IPS-18c (cell line): ENCODE data around the gene TMEM125.

Experiments
- H3K4me3 ChIP-seq: 2 replicates; pipeline ENCODE4 v1.7.0; 2013; ENCODE audit warnings: low read depth, mild to moderate bottlenecking, low read length, moderate library complexity; ENCODE audit not compliant: insufficient read depth
- H3K9me3 ChIP-seq: one replicate; pipeline ENCODE4 v1.6.1; 2013; ENCODE audit warnings: mild to moderate bottlenecking, low read length, moderate library complexity; ENCODE audit not compliant: control insufficient read depth, insufficient read depth

Gene TMEM125

DNA sequence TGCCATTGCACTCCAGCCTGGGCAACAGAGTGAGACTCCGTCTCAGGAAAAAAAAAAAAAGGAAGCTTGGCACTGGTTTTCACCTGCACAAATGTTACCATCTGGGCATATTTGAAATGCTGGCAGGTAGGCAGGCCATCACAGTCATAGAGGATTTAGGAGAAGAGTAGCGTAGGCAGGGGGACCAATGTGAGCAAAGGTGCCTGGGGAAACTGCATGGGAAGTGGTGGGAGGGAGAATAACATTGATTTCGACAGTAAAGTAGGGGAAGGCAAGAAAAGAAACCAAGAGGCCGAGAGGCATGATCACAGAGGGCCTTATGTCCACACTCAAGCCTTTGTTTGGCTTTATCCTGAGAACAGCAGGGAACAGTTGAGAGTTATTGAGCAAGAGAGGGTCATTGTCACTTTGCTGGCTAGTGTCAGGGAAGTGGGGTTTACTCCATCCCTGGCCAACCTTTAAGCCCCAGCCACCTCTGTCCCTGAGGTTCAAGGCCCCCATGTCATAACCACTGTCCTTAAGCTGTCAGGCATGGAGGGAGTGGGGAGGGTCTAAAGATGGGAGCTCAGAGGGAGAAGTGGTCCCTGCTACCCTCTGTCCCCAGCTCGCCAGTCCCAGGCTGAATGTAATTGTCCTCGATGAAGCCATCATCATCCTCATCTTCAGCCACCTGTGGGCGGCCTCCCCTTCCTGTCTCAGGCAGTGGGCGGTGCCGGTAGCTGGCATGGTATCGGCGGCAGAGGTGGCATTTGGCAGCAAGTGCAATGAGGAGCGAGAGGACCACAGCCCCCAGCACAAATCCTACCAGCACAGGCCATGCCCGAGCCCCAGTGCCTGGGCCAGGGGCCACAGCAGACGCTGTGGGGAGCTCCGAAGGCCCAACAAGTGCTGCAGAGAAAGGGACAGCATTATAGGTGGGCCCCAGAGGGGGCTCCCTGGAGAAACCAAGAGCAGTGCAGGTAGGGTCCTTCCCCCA lies 12.7 kb downstream of the TMEM125 start:
- no peak overlapping the region for H3K4me3 ChIP-seq
- H3K9me3 ChIP-seq = peaks cover 2% of the 10 kb centered on the region

DNA sequence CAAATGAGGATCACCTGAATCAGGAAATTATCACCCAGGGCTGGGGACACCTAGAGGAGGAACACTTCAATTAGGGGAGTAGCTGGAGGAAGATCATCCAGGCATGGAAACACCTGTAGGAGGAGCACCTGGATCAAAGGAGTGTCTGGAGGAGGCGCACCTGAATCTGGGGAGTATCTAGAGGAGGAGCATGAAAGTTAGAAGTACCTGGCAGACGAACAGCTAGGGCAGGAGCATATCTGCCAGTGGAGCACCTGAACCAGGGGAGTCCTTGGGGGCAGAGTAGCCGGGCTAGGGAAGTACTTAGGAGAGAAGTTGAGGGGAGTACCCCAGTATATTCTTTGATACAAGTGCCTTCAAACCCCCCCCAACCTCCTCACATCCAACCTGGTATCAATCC lies 14.3 kb downstream of the TMEM125 start:
- no peaks in the 10 kb centered on the region for H3K9me3 ChIP-seq
- no peak overlapping the region for H3K4me3 ChIP-seq

DNA sequence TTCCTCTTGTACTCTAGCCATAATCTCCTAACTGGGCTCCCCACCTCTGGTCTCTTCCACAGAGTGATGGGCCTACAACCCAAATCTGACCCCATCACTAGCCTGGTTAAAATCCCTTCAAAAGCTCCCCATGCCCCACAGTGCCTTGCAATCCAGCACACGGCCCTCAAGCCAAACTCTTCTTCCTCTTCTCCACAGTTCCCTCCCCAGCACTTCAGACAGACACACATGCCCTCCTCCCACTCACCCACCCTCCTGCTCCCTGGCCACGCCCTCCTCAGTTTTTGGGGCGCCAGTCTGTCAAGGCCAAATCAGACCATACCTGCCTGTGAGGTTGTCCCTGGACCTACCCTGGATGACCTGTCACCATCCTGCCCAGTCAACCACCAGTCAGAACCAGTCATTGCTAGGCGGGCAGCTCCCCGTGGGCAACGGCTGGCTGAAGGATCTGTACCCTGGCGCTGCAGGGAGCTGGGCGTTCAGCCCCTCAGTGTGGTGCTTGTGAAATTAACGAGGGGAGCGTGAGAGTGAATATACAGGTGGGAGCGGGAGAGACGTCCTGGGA lies 14.8 kb downstream of the TMEM125 start:
- no peaks in the 10 kb centered on the region for H3K9me3 ChIP-seq
- H3K4me3 ChIP-seq = peak overlapping the region; percentile 56

- no peaks in the 10 kb centered on the region for H3K9me3 ChIP-seq
- peak within 1 kb of the TSS; percentile 56 for H3K4me3 ChIP-seq
Observed at GRCh38 chr1:43285269-43285990, 15.6 kb downstream of the TMEM125 start, which contains the start of gene C1orf210. C1orf210 (minus strand) TSS chr1:43285581; CDS start chr1:43283270, 2,311 bp downstream.

- no peak overlapping the region for H3K4me3 ChIP-seq
- no peaks in the 10 kb centered on the region for H3K9me3 ChIP-seq
Observed at GRCh38 chr1:43286115-43286514, 16.3 kb downstream of the TMEM125 start.

DNA sequence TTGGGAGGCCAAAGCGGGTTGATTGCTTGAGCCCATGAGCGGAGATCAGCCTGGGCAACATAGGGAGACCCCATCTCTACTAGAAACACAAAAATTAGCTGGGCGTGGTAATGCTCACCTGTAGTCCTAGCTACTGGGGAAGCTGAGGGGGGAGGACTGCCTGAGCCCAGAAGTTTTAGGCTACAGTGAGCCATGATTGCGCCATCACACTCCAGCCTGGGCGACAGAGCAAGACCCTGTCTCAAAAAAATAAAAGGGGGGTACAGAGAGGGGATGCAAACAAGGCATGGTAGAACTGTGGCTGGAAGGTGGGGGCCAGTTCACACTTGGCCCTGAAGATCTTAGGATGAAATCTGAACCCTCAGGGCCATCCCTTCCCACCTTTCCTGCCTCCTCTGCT lies 16.8 kb downstream of the TMEM125 start:
- Histone ChIP-seq H3K4me3 (no peak overlapping the region), H3K9me3 (no peaks in the 10 kb centered on the region)

GRCh38 chr1:43288058-43288784 lies 18.4 kb downstream of the TMEM125 start:
- no peaks in the 10 kb centered on the region for H3K9me3 ChIP-seq
- H3K4me3 ChIP-seq = no peak overlapping the region

- Histone ChIP-seq H3K4me3 (no peak overlapping the region), H3K9me3 (no peaks in the 10 kb centered on the region)
Observed at GRCh38 chr1:43288785-43289706, 19.3 kb downstream of the TMEM125 start.

GRCh38 chr1:43292216-43292615 lies 22.4 kb downstream of the TMEM125 start:
- Histone ChIP-seq H3K9me3 (no peaks in the 10 kb centered on the region), H3K4me3 (no peak overlapping the region)

GRCh38 chr1:43292679-43293078 lies 22.9 kb downstream of the TMEM125 start:
- H3K4me3 ChIP-seq = no peak overlapping the region
- no peaks in the 10 kb centered on the region for H3K9me3 ChIP-seq

DNA sequence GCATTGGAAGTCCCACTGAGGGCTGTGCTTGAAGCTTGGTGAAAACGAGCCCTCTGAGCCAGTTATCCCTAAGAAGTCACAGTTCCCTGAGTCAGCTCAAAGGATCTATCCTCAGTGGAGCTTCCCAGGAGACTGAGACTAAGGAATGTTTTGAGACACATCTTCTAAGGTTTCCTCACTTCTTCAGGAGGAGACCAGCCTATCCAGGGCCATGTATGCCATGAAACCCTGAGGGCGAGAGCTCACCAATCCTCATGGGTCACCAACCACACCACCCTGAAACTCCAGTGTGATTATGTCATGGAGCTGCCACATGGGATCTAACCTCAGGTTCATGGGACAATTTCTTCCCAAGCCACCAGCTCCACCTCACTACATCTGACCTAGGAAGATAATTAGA lies 23.4 kb downstream of the TMEM125 start:
- no peak overlapping the region for H3K4me3 ChIP-seq
- no peaks in the 10 kb centered on the region for H3K9me3 ChIP-seq

GRCh38 chr1:43293896-43294760 lies 24.3 kb downstream of the TMEM125 start:
- Histone ChIP-seq H3K9me3 (no peaks in the 10 kb centered on the region), H3K4me3 (no peak overlapping the region)

DNA sequence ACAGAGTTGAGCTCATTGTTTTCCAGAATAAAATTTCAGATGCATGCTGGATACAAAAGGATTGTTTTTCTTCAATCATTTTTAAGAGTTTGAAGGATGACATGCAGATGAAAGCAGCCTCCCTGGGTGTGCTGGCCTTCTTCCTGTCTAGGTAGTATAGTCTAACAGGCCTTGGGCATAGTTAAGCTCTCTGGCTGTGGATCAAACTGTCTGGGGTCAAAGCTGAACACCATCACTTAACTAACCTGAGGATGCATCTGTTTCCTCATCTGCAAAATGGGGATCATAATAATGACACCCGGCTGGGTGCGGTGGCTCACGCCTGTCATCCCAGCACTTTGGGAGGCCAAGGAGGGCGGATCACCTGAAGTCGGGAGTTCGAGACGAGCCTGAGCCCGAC lies 25.0 kb downstream of the TMEM125 start:
- Histone ChIP-seq H3K4me3 (no peak overlapping the region), H3K9me3 (no peaks in the 10 kb centered on the region)

DNA sequence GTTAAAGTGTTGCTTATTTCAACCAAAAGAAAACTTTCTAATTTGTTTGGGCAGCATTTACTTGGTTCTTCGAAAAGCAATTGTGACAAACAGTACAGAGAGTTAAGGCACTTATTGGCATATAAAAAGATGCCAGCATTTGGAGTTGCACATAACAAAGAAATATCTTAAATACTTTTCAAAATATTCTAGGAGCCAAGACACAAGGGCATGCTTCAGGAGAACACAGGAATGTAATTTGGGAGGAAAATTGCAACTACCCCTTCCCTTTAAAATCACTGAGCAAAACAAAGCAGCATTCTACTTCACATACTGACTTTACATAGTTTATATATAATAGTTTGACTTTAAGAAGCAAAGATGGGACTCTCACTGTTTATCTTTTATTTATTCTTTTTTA lies 26.4 kb downstream of the TMEM125 start:
- H3K9me3 ChIP-seq = no peaks in the 10 kb centered on the region
- H3K4me3 ChIP-seq = no peak overlapping the region

DNA sequence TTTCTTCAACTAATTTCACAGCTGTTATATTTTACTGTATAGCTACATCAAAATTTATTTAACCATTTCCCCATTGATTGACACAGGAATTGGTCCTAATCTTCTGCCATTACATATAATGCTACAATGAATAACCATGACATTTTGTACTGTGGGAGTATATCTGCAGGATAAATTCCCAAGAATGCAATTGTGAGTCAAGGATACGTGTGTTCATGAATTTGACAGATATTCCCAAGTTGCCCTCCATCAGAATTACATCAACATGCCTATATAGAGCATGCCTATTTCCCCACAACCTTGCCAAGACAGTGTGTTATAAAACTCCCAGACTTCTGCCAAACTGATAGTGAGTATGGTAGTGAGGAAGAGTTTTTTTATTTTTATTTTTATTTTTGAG lies 28.3 kb downstream of the TMEM125 start:
- Histone ChIP-seq H3K9me3 (peaks cover 4% of the 10 kb centered on the region), H3K4me3 (no peak overlapping the region)
